Liver (tissue), 3 donors: ENCODE data around the gene AHNAK2.

Experiments used
- CTCF ChIP-seq: fragments of 150-350 bp; IDR thresholded peaks from 2 replicates; pipeline ENCODE4 v1.5.1; 2017; ENCODE audit warnings: improper control_type of control experiment, low read depth, low read length; ENCODE audit not compliant: missing input control
- MAX ChIP-seq: IDR thresholded peaks from 2 replicates; pipeline ENCODE4 v1.6.1; 2016; ENCODE audit warnings: antibody characterized with exemption
- RAD21 ChIP-seq, 2 donors: IDR thresholded peaks; 2 replicates each; pipeline ENCODE4 v1.6.1; 2016; ENCODE audit warnings: antibody characterized with exemption in 2 of 2, mild to moderate bottlenecking in 2 of 2
- REST ChIP-seq: IDR thresholded peaks from 2 replicates; pipeline ENCODE4 v1.6.1; 2016; ENCODE audit warnings: antibody characterized with exemption, mild to moderate bottlenecking
- SP1 ChIP-seq: IDR thresholded peaks from 2 replicates; pipeline ENCODE4 v1.6.1; 2018; ENCODE audit warnings: antibody characterized with exemption, mild to moderate bottlenecking
- TAF1 ChIP-seq: conservative IDR thresholded peaks from 2 replicates; pipeline ENCODE4 v1.6.1; 2016; ENCODE audit warnings: antibody characterized with exemption, mild to moderate bottlenecking
- YY1 ChIP-seq: IDR thresholded peaks from 2 replicates; pipeline ENCODE4 v1.6.1; 2016; ENCODE audit warnings: antibody characterized with exemption, mild to moderate bottlenecking
- TF ChIP-seq, protein P1 (sequence below): IDR thresholded peaks from 2 replicates; pipeline ENCODE4 v1.6.1; 2016; ENCODE audit warnings: antibody characterized with exemption
- TF ChIP-seq, protein P2 (sequence below): IDR thresholded peaks from 2 replicates; pipeline ENCODE4 v1.6.1; 2016; ENCODE audit warnings: antibody characterized with exemption
- donor health status: healthy.
- donor health status: healthy.

DNA sequence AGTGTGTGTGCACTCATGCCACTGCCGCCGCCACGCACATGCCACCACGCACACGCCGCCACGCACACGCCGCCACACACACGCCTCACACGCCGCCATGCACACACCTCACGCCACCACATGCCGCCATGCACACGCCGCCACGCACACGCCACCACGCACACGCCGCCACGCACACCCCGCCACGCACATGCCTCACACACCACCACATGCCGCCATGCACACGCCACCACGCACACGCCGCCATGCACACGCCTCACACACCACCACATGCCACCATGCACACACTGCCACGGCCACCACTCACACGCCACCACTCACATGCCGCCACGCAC, 13.7 kb upstream of the AHNAK2 start:
- TF ChIP-seq CTCF (no peak), TAF1 (no peak), RAD21 (IDR thresholded peaks at IDR 0.05) (no peak), YY1 (no peak), REST (no peak), MAX (no peak), SP1 (no peak)
- TF ChIP-seq, protein P1, sequence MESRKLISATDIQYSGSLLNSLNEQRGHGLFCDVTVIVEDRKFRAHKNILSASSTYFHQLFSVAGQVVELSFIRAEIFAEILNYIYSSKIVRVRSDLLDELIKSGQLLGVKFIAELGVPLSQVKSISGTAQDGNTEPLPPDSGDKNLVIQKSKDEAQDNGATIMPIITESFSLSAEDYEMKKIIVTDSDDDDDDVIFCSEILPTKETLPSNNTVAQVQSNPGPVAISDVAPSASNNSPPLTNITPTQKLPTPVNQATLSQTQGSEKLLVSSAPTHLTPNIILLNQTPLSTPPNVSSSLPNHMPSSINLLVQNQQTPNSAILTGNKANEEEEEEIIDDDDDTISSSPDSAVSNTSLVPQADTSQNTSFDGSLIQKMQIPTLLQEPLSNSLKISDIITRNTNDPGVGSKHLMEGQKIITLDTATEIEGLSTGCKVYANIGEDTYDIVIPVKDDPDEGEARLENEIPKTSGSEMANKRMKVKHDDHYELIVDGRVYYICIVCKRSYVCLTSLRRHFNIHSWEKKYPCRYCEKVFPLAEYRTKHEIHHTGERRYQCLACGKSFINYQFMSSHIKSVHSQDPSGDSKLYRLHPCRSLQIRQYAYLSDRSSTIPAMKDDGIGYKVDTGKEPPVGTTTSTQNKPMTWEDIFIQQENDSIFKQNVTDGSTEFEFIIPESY, result no peak
- TF ChIP-seq, protein P2, sequence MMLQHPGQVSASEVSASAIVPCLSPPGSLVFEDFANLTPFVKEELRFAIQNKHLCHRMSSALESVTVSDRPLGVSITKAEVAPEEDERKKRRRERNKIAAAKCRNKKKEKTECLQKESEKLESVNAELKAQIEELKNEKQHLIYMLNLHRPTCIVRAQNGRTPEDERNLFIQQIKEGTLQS, result no peak
